CD4-positive, alpha-beta T cell treated with Interleukin-2 at 100 ng/mL for 4 hours (primary cell): ENCODE data around the gene RAB11B.
"Not testable (repeated sequence)": the region's sequence is repeated elsewhere in the genome, so short reads cannot be mapped to it uniquely, and the experiment has no call there.

Experiments used
- DNase-seq: peaks from one replicate; pipeline ENCODE4 v3.0.0-alpha.2; 2020; ENCODE audit warnings: low spot score

The RAB11B gene

DNA sequence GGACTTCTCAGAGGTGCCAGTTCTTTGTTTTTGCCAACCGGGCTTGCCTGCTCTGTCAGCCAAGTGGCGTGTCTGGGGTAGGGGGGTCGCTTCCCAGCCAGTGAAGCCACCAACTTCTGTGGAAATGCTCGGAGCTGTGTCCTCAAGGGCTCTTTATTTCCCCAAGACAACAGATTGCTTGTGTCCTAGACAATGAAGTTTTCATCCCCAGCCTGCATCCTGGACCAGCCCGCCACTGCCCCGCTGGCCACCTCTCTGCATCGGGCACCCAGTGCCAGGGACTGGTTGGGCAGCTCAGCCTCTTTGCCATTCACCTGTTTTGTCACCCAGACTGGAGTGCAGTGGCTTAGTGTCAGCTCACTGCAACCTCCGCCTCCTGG lies 3.7 kb downstream of the RAB11B start:
- DNase-seq: no peak

DNA sequence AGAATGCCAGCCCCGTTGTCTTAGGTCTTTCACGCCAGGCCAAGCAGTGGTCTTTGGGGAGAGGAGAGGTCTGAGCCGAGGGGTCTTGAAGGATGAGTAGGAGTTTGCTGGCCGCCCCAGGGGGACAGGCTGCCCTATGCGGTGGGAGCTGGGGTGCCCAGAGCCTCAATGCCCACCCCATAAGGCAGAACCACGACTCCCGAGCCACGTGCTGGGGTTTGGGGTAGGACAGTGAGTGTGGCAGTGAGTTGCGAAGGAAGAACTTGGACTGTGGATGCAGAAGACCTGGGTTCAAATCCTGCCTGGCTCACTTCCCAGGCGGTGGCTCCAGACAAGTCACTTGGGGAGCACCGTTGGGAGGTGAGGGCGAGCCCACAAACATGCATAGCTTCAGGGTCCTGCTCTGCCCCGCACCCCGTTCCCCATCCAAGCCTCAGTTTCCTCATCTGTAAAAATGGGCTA lies 5.5 kb downstream of the RAB11B start:
- DNase-seq: no peak

DNA sequence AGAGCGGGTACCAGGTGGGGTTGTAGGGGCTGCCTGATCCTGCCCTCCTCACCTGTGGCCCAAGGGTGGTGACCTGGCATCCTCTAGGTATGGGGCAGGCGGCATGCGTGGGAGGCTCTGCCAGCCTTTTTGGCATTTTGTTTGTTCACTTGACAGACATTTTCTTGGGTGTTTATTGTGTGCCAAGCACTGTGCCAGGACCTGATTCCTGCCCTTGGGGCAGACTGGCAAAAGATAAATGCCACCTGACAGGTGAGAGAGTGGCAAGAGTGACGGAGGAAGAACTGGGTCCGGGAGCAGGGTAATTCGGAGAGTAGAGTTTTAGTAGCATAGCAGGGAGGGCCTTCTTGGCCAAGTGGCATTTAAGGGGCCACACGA lies 6.0 kb downstream of the RAB11B start:
- DNase-seq: no peak

DNA sequence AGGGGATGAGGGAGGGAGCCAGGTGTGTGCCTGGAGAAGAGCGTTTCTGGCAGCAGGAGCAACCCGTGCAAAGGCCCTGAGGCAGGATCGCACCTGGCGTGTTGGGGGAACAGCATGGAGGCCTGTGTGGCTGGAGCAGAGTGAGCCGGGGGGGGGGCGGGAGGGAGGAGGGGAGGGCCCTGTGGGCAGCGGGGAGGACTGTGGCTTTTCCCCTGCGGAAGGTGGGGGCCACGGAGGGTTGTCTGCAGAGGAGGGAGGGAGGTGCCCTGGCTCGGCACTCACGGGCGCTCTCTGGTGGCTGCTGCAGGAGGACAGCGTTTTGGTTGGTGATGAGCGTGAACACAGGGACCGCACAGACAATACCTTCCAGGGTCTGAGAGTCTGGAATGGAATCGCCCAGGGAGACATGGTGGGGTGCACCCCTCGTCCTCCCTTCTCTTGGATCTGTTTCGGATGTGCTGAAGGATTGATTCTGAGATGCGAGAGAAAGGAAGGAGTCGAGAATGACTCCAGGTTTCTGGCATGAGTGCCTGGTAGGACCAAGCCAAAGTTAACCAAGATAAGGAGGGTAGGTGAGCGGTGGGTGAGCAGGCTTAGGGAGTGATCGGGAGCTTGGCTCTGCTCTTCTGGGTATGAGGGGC lies 6.5 kb downstream of the RAB11B start:
- peak; percentile 80 for DNase-seq

DNA sequence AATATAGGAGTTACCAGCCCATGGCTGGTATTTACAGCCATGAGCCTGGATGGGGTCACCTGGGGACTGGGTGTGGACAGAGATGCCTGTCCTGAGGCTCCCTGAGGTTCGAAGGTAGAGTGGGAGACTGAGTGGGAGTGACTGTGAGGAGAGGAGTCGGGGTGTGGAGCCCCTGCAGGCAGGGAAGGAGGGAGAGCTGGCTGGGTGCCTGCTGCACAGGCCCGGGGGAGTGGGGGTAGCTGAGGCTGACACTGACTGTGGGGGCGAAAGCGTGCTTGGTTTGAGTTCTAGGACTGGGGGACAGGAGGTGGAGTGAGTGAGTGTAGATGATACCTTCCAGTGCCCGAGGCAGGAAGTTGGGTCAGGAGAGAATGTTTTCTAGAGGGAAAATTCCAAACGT lies 7.1 kb downstream of the RAB11B start:
- DNase-seq: no peak

DNA sequence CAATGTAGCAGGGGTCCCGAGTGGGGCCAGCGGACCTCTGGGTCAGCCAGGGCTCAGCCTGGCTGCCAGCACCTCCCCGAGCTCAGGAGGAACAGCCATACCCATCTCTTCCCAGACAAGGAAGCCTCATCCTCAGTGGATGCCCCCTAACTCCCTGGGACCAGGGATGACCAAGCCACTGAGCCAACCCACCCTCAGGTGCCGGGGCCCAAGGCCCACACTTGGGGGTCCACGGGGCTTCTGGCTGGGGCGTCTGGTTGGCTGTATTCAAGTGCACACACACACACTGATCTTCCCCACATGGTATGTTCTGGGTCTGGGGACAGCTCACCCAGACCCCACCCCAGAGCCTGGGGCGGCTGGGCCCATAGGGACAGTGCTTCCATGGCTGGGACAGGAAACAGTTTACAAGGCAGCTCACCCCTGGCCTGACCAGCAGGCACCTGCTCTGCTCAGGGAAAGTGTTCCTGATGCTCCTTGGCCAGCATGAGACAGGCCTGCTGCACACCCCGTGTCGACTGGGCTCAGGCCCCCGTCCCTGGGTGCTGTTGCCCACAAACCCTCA lies 7.7 kb downstream of the RAB11B start:
- DNase-seq: no peak

DNA sequence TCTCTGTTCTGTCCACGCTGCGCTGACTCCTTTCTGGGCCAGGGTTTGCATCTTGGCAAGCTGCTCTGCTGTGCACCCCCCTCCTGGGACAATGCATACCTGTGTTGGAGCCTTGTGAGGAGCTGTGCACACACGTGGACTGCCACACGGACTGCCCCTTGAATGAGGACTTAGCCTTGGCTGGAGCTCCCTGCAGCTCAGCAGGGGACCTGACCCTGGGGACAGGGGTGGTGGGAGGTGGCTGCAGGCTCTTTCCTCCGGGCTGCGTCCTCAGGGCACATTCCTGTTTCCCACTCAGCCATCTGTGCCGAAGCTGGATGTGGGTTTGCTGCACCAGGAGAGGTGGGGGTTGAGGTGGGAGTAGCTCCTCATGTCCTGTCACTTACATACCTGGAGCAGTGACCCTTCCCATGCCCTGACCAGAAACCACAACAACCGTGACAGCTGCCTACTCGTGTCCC lies 8.2 kb downstream of the RAB11B start:
- no peak for DNase-seq

DNA sequence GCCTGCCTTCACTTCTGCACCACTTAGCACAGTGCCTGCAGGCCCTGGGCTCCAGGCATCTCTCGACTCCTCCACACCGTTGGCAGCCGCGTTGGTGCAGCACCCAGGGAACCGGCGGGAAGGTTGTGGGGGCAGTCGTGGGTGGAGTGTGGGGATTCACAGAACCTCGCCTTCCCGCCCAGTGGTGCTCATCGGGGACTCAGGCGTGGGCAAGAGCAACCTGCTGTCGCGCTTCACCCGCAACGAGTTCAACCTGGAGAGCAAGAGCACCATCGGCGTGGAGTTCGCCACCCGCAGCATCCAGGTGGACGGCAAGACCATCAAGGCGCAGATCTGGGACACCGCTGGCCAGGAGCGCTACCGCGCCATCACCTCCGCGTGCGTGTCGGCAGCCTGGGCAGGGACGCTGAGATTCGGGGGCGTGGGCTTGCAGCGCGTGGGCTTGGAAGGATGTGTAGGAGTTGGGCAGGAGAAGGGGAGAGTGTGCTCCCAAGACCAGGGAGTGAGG lies 9.6 kb downstream of the RAB11B start:
- no peak for DNase-seq

DNA sequence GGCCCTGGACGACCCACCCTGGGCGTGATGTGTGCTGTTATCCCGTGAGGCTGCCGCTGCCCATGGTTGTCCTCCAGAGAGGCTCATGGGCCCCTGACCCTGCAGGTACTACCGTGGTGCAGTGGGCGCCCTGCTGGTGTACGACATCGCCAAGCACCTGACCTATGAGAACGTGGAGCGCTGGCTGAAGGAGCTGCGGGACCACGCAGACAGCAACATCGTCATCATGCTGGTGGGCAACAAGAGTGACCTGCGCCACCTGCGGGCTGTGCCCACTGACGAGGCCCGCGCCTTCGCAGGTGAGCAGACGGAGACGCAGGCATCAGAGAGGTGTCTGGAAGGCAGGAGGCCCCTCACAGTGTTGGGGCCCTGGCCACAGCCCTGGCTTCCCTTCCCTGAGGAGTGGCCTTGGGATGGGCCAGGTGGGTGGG lies 11.8 kb downstream of the RAB11B start:
- DNase-seq: no peak

DNA sequence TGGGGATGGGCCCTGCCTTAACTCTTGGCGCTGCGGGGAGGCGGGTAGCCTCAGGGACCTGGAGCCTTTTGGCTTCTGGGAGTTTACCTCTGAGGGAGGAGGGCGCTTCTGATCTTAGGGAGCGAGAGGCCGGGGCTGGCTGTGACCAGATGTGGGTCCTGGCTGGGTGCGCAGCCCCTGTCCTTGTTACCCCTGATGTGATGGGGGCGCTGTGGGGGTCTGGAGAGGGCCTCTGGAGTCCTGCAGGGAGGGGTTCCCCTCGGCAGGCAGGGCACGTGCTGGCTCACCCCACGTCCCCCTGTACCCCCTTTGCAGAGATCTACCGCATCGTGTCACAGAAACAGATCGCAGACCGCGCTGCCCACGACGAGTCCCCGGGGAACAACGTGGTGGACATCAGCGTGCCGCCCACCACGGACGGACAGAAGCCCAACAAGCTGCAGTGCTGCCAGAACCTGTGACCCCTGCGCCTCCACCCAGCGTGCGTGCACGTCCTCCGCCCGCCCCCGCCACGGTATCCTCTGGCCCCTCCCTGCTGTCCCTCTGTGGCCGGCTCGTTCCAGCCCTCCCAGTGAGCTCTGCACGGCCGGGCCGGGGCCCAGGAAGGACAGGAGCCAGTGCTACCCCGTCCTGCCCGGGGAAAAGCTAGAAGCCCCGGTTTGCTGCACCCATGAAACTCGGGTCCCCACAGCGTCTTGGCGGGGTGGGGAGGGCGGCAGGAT lies 13.1 kb downstream of the RAB11B start:
- no peak for DNase-seq

DNA sequence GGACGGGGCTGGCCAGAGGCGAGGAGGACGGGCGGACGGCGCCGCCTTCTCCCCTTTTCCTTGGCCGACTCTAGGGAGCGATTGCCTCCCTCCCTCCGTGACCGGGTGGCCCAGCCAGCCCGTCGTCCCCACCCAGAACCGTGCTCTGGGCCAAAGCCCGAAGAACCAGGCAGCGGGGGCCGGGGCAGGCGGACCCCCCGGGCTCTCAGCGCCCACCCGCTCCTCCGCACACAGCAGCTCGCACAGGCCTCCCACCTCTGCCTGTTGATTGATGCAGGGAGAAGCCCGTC lies 13.6 kb downstream of the RAB11B start:
- DNase-seq: no peak

DNA sequence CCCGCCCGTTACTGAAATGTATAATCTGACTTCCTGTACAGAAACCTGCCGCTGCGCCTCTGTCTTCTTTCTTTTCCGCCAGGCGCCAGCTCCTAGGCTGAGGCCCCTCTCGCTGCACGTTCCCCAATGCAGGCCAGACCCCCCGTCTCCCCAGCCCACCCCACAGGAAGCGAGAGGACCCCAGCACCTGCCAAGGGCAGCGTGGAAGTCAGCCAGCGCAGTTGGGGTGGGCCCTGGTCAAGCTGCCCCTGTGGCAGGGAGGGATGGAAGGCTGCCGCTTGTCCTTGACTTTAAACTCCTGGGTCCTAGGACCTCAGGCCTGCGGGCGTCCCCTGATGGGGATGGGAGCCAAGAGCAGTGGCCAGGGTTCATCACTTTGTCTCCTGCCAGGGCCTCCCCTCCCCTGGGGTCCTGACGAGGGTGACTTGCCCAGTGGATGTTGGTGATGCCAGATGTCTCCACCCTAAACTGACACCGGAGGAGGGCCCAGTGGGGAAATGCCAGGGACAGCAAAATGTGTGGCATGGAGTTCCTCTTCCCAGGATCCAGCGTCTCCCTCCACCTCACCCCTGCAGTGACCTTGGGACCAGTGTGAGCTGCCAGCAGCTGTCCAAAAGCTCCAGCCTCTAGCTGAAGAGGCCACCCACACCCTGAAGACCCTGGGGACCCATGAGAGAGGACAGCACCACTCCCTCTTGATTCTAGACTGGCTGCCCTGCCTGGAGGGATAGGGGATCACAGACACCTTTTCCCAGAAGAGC lies 14.4 kb downstream of the RAB11B start:
- DNase-seq: no peak

DNA sequence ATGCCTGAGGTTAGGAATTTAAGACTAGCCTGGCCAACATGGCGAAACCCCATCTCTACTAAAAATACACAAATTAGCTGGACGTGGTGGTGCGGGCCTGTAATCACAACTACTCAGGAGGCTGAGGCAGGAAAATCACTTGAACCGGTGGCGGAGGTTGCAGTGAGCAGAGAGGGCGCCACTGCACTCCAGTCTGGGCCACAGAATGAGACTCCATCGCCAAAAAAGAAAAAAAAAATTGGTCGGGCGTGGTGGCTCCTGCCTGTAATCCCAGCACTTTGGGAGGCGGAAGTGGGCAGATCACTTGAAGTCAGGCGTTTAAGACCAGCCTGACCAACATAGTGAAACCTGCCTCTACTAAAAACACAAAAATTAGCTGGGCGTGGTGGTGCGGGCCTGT lies 20.6 kb downstream of the RAB11B start:
- not testable (repeated sequence) for DNase-seq

DNA sequence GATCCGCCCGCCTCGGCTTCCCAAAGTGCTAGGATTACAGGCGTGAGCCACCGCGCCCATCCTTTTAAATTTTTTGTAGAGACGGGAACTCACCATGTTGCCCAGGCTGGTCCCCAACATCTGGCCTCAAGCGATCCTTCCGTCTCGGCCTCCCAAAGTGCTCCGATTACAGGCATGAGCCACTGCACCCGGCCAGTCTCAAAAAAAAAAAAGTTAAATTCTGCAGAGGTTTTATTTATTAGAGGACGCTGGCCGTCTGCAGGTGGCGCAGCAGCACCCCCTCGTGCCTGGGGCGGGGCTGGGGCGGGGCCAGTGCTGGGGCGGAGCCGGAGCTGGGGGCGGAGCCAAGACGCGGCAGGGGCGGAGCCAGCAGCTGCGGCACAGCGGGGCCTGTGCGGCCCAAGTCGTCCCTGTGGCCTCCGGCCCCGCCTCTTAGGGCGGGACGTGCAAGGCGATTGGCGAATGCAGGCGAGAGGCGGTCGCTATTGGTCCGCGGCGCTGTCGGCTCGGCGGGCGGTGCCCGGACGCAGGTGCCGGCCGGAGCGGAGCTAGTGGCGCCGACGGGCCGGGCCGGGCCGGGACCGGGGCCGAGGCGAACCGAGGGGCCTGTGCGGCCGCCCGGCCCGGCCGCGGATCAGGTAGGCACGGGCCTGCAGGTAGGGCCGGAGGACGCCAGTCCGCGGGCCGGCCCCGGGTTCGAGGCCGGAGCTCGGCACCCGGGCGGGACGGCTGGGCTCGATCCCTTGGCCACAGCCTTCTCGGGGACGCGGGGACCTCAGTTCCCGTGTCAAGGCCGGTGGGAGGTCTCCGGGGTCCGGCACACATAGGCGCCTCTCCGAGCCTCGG lies 22.8 kb downstream of the RAB11B start, which contains the start of gene MARCHF2:
Gene MARCHF2, plus strand, starts transcription at position 523 of the 846 bp plus-strand sequence. CDS start 8,536 bp downstream, outside the sequence.
- peak; percentile 97 for DNase-seq

DNA sequence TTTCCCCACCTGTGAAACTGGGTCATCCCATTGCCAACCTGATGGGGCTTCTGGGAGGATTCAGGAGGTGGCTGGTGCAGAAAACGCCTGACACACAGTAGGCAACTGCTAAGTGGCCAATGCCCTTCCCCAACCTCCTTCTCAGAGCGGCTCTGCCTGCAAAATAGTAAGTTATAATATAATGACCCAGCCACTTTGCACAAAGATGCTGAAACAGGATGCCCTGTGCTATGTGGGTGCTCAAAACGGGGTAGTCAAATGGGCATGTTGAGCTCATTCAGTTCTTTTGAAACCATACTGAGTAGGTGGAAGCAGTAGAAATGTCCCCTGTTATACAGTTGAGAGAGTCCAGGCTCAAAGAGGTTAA lies 23.5 kb downstream of the RAB11B start:
- no peak for DNase-seq

DNA sequence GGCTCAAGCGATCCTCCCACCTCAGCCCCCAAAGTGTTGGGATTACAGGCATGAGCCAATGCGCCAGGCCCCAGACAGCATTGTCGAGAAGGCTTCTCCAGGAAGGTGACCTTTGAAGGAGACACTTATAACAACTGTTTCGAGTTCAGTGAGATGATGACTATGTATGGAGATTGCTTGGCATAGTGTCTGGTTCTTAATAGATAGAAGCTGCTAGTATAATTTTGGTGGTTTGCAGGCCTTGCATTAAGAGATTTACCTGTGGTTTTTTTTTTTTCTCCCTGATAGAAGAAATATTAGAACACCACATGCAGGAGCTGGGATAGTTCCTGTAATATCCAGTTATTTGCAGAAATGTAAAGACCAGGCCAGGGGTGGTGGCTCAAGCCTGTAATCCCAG lies 26.6 kb downstream of the RAB11B start:
- DNase-seq: no peak

DNA sequence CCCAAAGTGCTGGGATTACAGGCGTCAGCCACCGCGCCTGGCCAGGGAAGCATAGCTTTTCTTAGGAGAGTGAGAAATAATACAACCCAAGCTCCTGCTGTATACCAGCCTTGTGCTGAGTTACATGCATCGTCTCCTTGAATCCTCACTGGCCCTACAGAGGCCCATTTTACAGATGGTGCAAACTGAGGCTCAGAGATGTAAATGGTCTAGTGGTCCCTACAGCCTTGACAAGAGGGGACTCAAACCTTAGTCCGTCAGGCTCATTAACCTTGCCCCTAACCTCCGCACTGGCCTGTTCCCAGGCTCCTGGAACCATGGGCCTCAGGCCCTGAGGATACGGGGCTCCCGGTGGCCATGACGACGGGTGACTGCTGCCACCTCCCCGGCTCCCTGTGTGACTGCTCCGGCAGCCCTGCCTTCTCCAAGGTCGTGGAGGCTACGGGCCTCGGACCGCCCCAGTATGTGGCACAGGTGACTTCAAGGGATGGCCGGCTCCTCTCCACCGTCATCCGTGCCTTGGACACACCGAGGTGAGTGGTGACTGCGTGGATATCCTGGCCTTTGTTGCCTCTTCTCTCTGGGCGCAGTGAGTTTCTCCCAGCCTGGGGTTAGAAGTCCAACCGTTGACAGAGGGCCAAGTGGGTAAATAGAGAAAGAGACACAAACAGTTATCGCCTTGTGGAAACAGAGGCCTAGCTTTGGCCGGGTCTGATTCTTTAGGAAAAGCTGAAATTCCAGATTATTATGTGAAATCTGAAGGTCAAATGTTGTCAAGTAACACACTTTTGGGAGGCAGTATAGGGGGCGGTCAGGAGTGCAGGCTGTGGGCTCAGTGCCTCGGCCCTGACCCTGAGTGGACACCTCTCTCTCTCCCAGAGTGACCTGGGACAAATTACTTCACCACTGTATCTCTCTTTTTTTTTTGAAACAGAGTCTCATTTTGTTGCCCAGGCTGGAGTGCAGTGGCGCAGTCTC lies 31.6 kb downstream of the RAB11B start:
- DNase-seq: no peak

DNA sequence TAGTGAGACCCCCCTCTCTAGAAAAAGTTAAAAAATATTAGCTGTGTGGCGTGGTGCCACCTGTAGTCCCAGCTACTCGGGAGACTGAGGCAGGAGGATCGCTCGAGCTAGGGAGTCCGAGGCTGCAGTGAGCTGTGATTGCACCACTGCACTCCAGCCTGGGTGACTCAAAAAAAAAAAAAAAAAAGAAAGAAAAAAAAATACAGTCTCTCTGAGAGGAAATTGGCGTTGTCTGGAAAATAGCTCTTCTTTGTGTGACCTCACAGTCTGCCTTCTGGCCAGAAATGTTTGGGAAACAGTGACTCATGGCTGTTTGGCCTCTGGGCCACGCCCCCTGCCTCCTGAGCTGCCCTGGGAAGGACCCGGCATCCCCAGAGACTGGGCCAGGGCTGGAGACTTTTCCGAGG lies 33.7 kb downstream of the RAB11B start:
- no peak for DNase-seq

DNA sequence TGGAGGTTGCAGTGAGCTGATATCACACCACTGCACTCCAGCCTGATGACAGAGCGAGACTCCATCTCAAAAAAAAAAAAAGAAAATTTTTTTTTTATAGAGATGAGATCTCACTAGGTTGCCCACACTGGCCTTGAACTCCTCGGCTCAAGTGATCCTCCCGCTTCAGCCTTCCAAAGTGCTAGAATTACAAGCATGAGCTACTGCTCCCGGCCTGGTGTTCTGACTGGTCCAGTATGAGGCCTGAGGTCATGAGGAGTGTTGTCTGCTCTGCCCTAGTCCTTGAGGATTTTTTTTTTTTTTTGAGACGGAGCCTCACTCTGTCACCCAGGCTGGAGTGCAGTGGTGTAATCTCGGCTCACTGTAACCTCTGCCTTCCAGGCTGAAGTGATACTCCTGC lies 35.2 kb downstream of the RAB11B start:
- DNase-seq: not testable (repeated sequence)

DNA sequence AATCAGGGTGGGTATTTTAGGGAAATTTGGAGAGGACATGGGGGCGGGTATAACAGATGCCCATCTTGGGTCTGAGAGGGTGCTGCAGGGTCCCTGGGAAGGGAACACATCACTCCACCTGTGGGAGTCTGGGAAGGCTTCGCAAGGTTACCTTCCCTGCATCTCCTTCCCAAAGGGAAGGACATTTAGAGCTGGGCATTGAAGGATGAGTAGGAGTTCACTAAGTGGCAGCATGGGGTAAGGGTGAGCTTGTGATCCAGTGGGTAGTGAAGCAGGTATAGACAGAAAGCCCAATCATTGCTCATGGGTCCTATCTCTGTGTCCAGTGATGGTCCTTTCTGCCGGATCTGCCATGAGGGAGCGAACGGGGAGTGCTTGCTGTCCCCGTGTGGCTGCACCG lies 36.1 kb downstream of the RAB11B start:
- DNase-seq: no peak
